KOPT-K1 (cell line): ENCODE data around the gene HOXC10.

Experiments
- H3K27ac ChIP-seq: fragments of 200-600 bp; sonication (generic); 2 replicates; pipeline ENCODE4 v1.5.1; 2016; ENCODE audit warnings: antibody characterized with exemption, mild to moderate bottlenecking, low read depth, low read length; ENCODE audit not compliant: poor library complexity, severe bottlenecking
- H3K36me3 ChIP-seq: fragments of 200-600 bp; sonication (generic); 2 replicates; pipeline ENCODE4 v1.5.1; 2017; ENCODE audit warnings: antibody characterized with exemption, mild to moderate bottlenecking, low read length, moderate library complexity; ENCODE audit not compliant: insufficient read depth
- H3K9me3 ChIP-seq: fragments of 200-600 bp; sonication (generic); 2 replicates; pipeline ENCODE4 v1.5.1; 2017; ENCODE audit warnings: antibody characterized with exemption, low read length, mild to moderate bottlenecking; ENCODE audit not compliant: insufficient read depth, poor library complexity, severe bottlenecking

Gene HOXC10

DNA sequence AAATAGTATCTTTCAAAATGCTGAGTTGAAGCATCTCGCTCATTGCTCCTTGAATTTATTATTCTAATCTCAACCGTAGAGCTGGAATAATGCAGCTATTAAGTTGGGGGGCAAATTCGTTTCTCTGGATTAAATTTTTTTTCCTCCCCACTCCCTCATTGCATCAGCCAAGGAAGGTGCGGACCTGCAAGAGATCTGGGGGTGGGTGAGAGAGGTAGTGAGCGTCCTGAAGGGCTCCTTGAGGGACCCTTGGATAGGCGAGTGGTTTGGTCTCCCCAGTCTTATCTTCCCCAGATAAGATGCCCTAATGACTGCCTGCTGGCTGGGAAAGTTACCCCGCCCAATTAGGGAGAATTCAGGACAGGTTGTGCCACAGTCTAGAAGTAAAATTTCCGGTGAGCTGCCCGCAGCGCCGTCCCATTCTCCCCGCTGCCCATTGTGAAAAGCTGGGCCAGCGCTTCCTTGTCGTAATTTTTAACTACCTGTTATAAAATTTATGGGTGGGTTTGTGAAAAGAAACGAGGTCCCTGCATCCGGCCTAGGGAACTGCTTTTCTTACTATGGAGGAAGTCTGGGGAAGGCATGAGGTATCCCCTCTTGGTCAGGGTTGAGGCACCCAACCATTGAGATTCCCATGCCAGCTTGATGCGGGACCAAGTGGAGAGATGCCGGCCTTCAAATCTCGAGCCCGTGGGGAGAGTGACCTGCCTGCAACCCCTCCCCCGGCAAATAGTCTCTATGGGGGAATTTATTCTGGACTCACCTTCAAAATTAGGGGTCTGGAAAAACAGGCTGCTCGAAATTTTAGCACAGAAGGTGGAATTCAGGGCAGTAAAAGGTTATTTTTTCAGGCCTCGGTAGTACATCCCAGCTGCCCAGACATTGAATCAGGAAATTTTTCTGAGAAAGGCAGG is 30.3 kb downstream of the HOXC10 start:
- Histone ChIP-seq H3K9me3 (no peaks in the 10 kb centered on the region), H3K36me3 (no peaks in the 10 kb centered on the region), H3K27ac (no peak overlapping the region)

DNA sequence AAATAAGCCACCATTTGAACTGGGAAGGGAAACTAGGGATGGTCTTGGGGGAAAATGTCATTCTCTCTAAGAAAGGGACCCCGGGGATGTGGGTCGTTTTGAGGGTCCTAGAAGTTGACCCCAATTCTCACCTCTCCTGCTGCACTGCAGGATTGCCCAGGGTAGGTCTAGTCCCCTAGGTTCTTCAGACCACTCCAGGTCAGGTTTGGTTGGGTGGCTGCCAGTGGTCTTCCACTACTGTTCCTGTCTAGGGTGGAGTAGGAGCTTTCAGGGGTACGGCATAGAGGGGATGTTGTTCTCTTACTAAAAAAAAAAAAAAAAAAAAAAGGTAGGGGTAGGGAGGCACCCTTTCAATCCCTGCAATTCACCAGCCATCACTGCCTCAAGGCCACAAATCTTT is 31.1 kb downstream of the HOXC10 start:
- Histone ChIP-seq H3K36me3 (no peaks in the 10 kb centered on the region), H3K27ac (no peak overlapping the region), H3K9me3 (no peaks in the 10 kb centered on the region)

DNA sequence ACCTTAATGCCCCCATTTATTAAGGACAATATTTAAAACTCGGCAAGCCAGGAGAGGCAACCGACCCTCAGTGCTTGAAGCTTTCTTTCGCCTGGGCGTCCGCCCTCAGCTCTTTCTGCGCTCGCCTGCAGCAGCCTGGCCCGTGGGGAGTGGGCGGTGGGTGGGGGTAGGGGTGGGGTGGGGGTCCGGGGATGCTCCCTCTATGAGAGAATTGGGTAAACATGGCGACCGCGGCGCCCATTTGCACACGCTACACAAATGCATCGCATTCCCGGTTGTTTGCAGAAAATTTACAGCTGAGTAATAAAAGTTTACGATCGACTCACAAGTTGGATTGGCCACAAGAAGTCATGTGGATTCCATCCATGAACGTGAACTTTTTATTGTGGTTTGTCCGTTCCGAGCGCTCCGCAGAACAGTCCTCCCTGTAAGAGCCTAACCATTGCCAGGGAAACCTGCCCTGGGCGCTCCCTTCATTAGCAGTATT is 31.6 kb downstream of the HOXC10 start:
- Histone ChIP-seq H3K27ac (no peak overlapping the region), H3K9me3 (no peaks in the 10 kb centered on the region), H3K36me3 (no peaks in the 10 kb centered on the region)

DNA sequence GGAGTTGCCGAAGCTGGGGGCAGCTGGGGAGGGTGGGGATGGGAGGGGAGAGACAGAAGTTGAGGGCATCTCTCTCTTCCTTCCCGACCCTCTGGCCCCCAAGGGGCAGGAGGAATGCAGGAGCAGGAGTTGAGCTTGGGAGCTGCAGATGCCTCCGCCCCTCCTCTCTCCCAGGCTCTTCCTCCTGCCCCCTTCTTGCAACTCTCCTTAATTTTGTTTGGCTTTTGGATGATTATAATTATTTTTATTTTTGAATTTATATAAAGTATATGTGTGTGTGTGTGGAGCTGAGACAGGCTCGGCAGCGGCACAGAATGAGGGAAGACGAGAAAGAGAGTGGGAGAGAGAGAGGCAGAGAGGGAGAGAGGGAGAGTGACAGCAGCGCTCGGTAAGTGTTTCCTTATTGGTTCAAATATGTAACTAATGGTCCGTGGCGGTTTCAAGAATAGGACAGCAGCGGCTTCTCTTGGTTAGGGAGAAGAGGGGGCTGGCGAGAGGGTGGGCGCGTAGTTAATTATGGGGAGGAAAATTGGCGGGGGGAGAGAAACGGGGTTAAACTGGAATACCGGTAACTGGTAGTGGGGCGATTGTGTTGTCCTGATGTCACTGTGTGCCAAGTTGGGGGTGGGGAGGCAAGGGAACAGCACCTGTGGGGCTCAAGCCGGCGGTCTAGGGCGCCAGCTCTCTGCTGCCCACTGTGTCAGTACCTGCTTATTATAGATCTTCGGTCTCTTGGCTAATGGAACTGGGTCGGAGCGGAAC is 32.3 kb downstream of the HOXC10 start:
- Histone ChIP-seq H3K9me3 (no peaks in the 10 kb centered on the region), H3K27ac (peak overlapping the region; percentile 63), H3K36me3 (no peaks in the 10 kb centered on the region)

DNA sequence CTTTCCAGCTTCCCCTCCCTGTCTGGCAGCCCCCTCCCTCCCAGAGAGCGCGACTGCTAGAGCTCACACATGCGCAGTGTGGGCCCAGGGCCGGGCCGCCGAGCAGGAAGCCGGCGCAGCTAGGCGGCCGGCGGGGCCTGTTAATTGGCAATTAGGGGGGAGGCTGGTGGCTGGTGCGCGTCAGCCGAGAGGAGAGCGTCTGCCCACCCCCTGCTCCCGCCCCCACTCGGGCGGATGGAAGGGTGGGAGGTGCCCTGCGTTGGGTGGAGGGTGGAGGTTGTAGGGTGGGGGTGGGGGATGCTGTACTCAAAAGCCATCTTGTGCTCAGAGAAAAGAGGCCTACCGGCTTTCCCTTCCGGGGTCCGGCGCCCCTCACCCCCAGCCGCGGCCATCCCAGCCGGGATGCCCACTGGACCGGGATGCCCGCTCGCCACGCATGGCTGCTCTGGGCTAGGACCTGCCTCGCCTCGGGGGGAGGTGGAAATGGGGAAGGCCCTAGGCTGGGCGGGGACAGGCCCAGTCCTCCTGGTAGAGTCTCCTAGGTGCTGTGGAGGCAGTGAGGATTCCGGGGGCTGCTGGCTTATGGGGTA is 33.0 kb downstream of the HOXC10 start:
- Histone ChIP-seq H3K27ac (peak overlapping the region; percentile 63), H3K36me3 (no peaks in the 10 kb centered on the region), H3K9me3 (no peaks in the 10 kb centered on the region)

DNA sequence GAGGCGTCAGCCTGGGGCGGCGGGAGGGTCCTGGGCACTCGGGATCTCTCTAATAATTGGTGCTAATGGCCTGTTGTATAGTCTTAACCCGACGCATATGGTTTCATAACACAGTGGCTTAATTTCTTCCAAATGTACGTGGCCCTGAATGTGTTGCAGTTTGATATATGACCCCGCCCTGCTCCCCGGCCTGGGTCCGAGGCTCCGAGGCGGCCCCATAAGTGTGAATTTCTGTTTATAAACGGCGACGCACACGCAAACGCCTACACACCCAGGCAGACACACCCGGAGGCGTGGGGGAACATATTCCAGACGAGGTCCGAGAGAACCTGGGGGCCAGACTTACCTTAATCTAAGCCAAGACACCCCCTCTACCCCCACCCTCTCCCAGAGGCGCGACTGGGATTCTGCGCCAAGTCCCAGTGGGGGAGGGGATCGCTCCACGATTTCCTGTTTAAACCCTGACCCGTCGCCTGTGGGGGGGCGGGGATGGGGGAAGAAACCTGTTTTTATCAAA is 33.6 kb downstream of the HOXC10 start:
- peak overlapping the region; percentile 63 for H3K27ac ChIP-seq

DNA sequence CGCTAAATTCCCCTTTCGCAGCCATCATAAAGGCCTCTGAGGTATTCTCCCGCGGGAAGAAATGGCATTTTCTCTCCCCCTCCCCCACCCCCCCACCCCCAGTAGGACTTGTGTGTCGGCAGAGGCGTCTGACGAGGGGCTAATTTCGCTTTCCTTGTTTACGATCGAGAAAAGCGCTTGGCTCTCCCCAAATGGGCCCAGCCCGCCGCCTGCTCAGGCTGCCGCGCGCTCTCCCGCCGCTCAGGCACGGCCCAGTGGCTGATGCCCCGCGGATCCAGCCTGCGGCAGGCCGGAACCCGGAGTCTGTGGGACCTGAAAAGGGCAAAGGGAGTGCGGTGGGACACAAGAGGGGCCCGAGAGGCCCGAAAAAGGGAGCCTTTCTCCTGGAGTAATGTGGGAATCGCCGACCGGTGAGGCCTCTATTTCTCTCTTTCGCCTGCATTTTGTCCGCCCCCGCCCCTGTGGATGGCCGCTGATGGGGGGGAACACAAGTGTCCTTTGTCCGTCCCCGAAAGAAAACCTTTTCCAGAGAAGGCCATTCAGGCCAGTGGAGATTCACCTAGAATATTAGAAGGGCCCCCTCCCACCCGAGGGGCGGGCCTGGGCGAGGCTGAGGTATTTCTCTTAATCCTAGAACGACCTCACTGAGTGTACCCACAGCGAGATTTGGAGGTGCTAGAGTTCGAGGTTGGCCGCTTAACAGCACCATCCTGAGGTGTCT is 34.3 kb downstream of the HOXC10 start:
- H3K36me3 ChIP-seq: no peaks in the 10 kb centered on the region
- no peak overlapping the region for H3K27ac ChIP-seq
- no peaks in the 10 kb centered on the region for H3K9me3 ChIP-seq

More for the DNA sequence above, 33.6 kb downstream of the HOXC10 start:
- no peaks in the 10 kb centered on the region for H3K9me3 ChIP-seq
- no peaks in the 10 kb centered on the region for H3K36me3 ChIP-seq

DNA sequence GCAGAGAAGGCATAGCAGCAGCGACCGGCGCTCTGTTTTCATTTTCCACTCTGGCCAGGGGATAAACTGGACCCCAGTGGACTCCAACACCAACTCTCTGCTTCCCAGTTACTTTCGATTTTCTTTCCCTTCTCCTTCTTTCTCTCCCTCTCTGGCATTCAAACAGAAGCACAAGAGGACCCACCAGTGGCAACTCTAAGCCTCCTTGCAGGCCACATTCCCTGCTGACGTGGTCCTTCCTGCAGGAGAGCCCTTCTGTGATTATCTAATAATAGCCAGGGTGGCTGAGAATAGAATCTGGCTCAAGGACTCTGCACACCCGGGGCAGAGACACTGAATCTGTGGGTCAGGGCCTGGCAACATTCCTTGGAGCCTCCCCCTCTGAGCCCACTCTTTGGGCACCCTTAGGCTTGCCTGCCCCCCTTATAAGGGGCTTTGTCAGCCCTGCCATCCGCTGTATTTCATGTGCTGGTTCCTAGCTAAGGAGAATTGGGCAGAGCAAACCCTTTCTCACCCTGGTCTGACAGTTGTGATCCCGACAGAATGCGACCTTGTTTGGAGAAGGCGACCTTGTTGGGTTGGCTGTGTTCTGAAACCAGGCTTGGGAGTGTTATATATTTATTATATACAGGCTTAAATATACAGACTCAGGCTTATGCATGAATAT is 35.1 kb downstream of the HOXC10 start:
- Histone ChIP-seq H3K9me3 (no peaks in the 10 kb centered on the region), H3K36me3 (no peaks in the 10 kb centered on the region), H3K27ac (no peak overlapping the region)

DNA sequence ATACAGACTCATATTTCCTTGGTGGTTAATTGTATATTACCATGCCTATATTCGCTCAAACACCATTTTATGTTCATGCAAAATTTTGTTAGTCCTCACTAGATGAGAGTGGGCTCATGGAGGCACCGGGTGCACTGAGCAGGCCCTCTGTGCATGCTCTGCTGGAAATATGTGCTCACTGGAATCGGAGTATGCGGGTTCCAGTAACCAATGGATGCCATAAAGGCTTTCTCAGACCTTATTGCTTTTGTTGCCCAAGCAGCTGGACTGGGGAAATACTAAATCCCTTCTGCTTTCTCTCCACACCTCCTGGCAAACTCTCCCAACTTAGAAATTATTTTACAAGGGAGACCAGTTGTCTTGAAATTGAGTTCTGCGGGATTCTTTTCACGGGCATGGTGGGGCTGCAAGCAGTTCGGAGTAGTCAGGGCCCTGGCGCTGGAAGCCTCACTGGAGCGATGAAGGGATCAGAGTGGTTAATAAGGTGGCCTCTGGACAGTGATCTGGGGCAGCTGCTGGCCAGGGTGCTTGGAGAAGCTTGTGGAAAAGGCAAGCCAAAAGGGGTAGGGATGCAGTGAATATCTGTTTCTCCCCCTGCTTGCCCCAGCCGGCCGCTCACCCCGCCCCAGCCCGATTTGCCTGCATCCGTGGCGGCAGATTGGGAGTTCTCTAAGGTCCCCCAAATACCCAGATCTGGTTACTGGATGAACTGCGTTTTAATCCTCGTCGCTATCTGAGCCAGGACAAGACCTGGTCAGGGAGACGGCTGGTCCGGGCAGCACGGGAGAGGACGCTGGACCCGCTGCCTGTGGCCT is 35.9 kb downstream of the HOXC10 start:
- Histone ChIP-seq H3K36me3 (no peaks in the 10 kb centered on the region), H3K9me3 (no peaks in the 10 kb centered on the region), H3K27ac (no peak overlapping the region)

DNA sequence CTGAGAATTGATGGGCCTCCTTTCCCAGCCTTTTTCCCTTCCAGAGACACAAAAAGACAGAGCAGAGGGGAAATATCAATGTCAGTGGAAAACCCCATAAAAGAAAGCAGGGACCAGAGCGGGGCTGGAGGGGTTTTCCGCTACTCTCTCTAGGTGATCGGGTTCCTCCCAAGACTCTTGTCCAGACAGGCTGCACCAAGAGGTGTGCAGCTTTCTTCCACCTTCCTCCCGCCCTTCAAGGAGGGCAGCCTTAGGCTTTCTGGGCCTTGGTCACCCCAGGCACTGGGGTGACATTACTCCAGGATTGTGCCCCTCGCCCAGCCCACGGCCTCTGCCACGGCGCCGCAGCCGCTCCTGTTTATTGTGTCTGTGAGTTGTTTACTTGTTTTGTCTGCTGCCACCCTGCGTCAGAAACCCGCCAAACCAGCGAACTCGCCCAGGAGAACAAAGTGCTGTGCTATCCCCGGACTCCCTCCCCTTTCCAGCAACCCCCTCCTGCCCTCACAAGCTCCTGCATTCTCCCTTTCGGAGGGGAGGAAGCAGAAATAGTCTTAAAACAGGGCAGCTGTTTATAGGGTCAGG is 36.6 kb downstream of the HOXC10 start:
- H3K9me3 ChIP-seq: no peaks in the 10 kb centered on the region
- no peak overlapping the region for H3K27ac ChIP-seq
- no peaks in the 10 kb centered on the region for H3K36me3 ChIP-seq

DNA sequence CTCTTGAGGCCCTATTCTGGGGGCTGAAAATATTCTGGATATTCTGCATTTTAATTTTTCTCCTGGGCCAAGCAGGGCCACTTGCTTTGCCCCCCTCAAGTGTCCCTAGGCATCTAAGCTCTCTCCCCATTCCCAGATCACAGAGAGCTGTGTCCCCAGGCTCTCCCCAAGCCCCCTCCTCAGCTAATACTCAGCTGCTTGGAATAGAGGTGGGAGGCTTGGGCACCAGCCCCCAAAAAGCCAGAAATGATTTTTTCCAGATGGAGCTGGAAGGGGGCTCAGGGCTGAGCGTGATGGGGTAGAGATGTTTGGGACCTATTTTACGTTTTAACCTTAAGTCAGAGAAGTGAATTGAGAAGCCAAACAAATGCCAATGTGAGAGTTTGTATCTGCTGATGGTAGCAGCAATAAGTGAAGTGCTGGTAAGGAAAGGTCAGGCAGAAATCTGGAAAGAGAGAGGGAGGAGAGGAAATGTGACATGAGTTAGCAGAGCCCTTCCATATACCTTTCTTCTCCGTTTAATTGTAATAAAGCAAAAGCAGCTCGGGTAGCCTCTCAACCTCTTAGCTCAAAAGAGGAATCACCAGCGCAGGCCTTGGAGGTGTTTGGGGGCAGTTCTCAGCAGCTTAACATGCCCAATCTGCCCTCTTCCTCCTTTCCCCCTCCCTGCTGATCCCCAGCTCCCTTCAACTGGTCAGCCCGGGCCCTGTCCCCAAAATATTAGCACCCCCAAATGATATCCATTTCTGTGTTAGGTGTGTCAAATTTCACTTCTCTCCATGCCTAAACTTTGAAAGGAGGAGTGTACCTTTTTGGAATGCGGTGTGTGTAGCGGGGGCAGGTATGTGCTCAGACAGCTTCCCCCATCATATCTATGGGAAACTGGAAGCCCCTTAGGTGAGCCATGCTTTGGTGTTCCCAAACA is 38.3 kb downstream of the HOXC10 start:
- H3K36me3 ChIP-seq: no peaks in the 10 kb centered on the region
- H3K9me3 ChIP-seq: no peaks in the 10 kb centered on the region
- H3K27ac ChIP-seq: no peak overlapping the region

DNA sequence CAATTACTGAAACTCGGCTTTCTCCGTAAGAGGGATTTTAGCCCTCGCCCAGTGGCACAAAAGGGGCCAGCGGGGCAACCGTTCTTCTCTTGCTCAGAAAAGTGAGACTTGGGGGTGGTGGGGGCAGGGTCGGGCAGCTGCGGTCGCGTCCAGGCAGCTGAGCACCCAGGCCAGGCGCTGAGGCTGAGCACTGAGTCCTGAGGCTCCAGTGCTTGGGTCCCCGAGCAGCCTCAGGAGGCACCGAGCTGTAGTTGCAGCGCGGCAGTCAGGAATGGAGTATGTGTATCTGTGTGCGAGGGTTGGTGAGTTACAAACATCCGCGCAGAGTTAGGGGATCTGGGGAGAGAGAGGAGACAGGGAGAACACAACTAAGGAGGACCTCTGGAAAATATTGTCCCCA is 39.2 kb downstream of the HOXC10 start:
- no peaks in the 10 kb centered on the region for H3K9me3 ChIP-seq
- H3K27ac ChIP-seq: no peak overlapping the region
- no peaks in the 10 kb centered on the region for H3K36me3 ChIP-seq
